Measurements from ENCODE around the gene KSR1.

DNA sequence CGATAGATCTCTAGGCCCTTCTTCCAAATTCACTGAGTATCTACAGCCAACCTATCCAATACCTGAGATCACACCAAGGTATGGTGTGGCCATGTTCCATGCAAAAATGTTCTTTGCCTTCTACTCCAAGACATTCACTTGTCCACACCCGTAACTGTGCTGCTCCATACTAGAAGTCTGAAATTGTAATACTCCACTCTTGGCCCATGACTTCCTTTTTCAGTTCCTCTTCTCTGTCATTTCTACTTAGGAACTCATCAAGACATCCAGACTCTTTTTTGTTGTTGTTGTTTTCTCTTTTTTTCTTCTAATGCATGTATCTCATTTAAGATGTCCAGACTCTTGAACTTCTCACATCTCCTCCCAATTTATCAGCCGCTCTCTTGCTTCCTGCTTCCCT lies 42.5 kb upstream of the KSR1 start:
- no peak for TF ChIP-seq EZH2 (IDR thresholded peaks at IDR 0.05)
- TF ChIP-seq POLR2AphosphoS5 (IDR thresholded peaks at IDR 0.05; ENCODE audit: borderline replicate concordance, low read depth, low read length), result no peak
- TF ChIP-seq FOXP2 (optimal IDR thresholded peaks at IDR 0.05; ENCODE audit: control extremely low read depth, extremely low read length, insufficient read depth), result no peak
